GM10266 (cell line): Measurements from ENCODE around the gene PCDHGA3.
"Not testable (repeated sequence)": the region's sequence is repeated elsewhere in the genome, so short reads cannot be mapped to it uniquely, and the experiment has no call there.

ENCODE experiments used
- DNase-seq: peaks from one replicate; pipeline ENCODE4 v3.0.0; 2012; ENCODE audit errors: extremely low spot score
- TF ChIP-seq, protein P1 (sequence below): IDR thresholded peaks from 2 replicates; pipeline ENCODE4 v1.5.1; 2012; ENCODE audit warnings: mild to moderate bottlenecking, low read depth; ENCODE audit not compliant: control insufficient read depth, insufficient read depth; ENCODE audit errors: missing control alignments

The PCDHGA3 gene

DNA sequence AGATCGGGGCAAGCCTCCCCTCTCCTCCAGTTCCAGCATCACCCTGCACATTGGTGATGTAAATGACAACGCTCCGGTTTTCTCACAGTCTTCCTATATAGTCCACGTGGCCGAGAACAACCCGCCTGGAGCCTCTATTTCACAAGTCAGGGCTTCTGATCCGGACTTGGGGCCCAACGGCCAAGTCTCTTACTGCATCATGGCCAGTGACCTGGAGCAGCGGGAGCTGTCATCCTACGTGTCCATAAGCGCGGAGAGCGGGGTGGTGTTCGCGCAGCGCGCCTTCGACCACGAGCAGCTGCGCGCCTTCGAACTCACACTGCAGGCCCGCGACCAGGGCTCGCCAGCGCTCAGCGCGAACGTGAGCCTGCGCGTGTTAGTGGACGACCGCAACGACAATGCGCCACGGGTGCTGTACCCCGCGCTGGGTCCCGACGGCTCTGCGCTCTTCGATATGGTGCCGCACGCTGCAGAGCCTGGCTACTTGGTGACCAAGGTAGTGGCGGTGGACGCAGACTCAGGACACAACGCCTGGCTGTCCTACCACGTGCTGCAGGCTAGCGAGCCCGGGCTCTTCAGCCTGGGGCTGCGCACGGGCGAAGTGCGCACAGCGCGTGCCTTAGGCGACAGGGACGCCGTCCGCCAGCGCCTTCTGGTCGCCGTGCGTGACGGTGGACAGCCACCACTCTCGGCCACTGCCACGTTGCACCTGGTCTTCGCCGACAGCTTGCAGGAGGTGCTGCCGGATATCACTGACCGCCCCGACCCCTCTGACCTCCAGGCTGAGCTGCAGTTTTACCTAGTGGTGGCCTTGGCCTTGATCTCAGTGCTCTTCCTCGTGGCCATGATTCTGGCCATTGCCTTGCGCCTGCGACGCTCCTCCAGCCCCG, 45.8 kb downstream of the PCDHGA3 start:
- TF ChIP-seq, protein P1, sequence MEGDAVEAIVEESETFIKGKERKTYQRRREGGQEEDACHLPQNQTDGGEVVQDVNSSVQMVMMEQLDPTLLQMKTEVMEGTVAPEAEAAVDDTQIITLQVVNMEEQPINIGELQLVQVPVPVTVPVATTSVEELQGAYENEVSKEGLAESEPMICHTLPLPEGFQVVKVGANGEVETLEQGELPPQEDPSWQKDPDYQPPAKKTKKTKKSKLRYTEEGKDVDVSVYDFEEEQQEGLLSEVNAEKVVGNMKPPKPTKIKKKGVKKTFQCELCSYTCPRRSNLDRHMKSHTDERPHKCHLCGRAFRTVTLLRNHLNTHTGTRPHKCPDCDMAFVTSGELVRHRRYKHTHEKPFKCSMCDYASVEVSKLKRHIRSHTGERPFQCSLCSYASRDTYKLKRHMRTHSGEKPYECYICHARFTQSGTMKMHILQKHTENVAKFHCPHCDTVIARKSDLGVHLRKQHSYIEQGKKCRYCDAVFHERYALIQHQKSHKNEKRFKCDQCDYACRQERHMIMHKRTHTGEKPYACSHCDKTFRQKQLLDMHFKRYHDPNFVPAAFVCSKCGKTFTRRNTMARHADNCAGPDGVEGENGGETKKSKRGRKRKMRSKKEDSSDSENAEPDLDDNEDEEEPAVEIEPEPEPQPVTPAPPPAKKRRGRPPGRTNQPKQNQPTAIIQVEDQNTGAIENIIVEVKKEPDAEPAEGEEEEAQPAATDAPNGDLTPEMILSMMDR: no peak

DNA sequence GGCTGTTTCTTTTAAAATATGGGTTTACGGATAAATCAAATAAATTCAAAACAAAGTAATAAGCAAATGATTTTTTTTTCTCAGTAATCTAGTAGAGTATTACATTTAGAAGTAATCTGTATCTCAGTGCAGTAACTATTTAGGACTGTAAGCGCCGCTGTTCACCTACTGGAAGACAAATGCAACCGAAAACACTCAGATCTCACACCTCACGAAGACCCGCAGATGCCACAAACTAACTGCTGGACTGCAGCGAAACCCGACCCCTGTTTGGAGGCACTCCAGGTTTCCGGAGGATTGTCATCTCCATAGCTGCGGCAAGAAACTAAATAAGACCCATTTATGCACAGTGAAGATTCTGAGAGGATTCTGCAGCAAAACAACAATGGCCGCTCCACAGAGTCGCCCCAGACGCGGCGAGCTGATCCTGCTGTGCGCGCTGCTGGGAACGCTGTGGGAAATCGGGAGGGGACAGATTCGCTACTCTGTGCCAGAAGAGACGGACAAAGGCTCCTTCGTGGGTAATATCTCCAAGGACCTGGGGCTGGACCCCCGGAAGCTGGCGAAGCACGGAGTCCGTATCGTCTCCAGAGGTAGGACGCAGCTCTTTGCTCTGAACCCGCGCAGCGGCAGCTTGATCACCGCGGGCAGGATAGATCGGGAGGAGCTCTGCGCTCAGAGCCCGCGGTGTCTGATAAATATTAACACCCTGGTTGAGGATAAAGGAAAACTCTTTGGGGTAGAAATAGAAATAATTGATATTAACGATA, 49.0 kb downstream of the PCDHGA3 start, which contains the start of gene PCDHGA8:
Gene PCDHGA8, plus strand, starts transcription at position 205 of the 770 bp plus-strand sequence. Its CDS starts 181 bp downstream, at position 386.
- TF ChIP-seq, protein P1: no peak

More for the DNA sequence above, 45.8 kb downstream of the PCDHGA3 start:
- DNase-seq: no peak

DNA sequence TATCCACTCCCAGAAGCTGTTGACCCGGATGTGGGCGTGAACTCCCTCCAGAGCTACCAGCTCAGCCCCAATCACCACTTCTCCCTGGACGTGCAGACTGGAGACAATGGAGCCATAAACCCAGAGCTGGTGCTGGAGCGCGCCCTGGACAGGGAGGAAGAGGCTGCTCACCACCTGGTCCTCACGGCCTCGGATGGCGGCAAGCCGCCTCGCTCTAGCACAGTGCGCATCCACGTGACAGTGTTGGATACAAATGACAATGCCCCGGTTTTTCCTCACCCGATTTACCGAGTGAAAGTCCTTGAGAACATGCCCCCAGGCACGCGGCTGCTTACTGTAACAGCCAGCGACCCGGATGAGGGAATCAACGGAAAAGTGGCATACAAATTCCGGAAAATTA, 49.6 kb downstream of the PCDHGA3 start:
- DNase-seq: no peak
- TF ChIP-seq, protein P1: no peak

More for the DNA sequence above, 49.0 kb downstream of the PCDHGA3 start, which contains the start of gene PCDHGA8:
- no peak for DNase-seq

DNA sequence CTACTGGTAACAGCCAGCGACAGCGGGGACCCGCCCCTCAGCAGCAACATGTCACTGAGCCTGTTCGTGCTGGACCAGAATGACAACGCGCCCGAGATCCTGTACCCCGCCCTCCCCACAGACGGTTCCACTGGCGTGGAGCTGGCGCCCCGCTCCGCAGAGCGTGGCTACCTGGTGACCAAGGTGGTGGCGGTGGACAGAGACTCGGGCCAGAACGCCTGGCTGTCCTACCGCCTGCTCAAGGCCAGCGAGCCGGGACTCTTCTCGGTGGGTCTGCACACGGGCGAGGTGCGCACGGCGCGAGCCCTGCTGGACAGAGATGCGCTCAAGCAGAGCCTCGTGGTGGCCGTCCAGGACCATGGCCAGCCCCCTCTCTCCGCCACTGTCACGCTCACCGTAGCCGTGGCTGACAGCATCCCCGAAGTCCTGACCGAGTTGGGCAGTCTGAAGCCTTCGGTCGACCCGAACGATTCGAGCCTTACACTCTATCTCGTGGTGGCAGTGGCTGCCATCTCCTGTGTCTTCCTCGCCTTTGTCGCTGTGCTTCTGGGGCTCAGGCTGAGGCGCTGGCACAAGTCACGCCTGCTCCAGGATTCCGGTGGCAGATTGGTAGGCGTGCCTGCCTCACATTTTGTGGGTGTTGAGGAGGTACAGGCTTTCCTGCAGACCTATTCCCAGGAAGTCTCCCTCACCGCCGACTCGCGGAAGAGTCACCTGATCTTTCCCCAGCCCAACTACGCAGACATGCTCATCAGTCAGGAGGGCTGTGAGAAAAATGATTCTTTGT, 51.0 kb downstream of the PCDHGA3 start:
- not testable (repeated sequence) for DNase-seq
